ENCODE results near the gene TMED5.
"Not testable (repeated sequence)": the region's sequence is repeated elsewhere in the genome, so short reads cannot be mapped to it uniquely, and the experiment has no call there.

The TMED5 gene

GRCh38 chr1:93194231-93194990, 14.2 kb upstream of the TMED5 start:
- no peak for DNase-seq (ENCODE audit: low read depth)
- TF ChIP-seq CTCF (IDR thresholded peaks at IDR 0.05; ENCODE audit: insufficient read depth, low read depth, low read length, missing control alignments), result no peak
- no peak overlapping the region for H3K4me3 ChIP-seq (ENCODE audit: low read depth, low read length)

GRCh38 chr1:93190432-93190831, 10.2 kb upstream of the TMED5 start:
- H3K4me3 ChIP-seq (ENCODE audit: low read depth, low read length), result no peak overlapping the region
- TF ChIP-seq CTCF (IDR thresholded peaks at IDR 0.05; ENCODE audit: insufficient read depth, low read depth, low read length, missing control alignments), result no peak
- no peak for DNase-seq (ENCODE audit: low read depth)

- TF ChIP-seq CTCF (IDR thresholded peaks at IDR 0.05; ENCODE audit: insufficient read depth, low read depth, low read length, missing control alignments), result no peak
- DNase-seq (ENCODE audit: low read depth), result no peak
- peak overlapping the region; percentile 11; the same call in 1 of the 2 replicates for H3K4me3 ChIP-seq (ENCODE audit: low read depth, low read length)
These were observed 6.5 kb upstream of the TMED5 start for GRCh38 chr1:93186667-93187066.

- TF ChIP-seq CTCF (IDR thresholded peaks at IDR 0.05; ENCODE audit: insufficient read depth, low read depth, low read length, missing control alignments), result no peak
- peak; percentile 85 for DNase-seq (ENCODE audit: low read depth)
- peak within 1 kb of the TSS; percentile 73 for H3K4me3 ChIP-seq (ENCODE audit: low read depth, low read length)
These were observed 755 bp upstream of the TMED5 start, which contains the start of gene CCDC18 for GRCh38 chr1:93180723-93181613. CCDC18 (plus strand) TSS chr1:93180724; CDS start chr1:93183362, 2,638 bp downstream.

GRCh38 chr1:93178418-93178817, 1.8 kb downstream of the TMED5 start:
- no peak for DNase-seq (ENCODE audit: low read depth)

GRCh38 chr1:93177991-93178390, 2.2 kb downstream of the TMED5 start:
- no peak for TF ChIP-seq CTCF (IDR thresholded peaks at IDR 0.05; ENCODE audit: insufficient read depth, low read depth, low read length, missing control alignments)
- DNase-seq (ENCODE audit: low read depth), result no peak
- H3K4me3 ChIP-seq (ENCODE audit: low read depth, low read length), result peak overlapping the region; percentile 62

More at GRCh38 chr1:93178418-93178817, 1.8 kb downstream of the TMED5 start:
- no peak for TF ChIP-seq CTCF (IDR thresholded peaks at IDR 0.05; ENCODE audit: insufficient read depth, low read depth, low read length, missing control alignments)
- H3K4me3 ChIP-seq (ENCODE audit: low read depth, low read length), result peak overlapping the region; percentile 62

- not testable (repeated sequence) for H3K4me3 ChIP-seq (ENCODE audit: low read depth, low read length); DNase-seq (ENCODE audit: low read depth)
These were observed 5.6 kb downstream of the TMED5 start for GRCh38 chr1:93174638-93175037.
